Fibroblast of skin of right biceps (primary cell): ENCODE results near the gene UBE2L5.

Source experiments
- DNase-seq: peaks from one replicate; pipeline ENCODE4 v3.0.0-alpha.2; 2013

Gene UBE2L5

DNA sequence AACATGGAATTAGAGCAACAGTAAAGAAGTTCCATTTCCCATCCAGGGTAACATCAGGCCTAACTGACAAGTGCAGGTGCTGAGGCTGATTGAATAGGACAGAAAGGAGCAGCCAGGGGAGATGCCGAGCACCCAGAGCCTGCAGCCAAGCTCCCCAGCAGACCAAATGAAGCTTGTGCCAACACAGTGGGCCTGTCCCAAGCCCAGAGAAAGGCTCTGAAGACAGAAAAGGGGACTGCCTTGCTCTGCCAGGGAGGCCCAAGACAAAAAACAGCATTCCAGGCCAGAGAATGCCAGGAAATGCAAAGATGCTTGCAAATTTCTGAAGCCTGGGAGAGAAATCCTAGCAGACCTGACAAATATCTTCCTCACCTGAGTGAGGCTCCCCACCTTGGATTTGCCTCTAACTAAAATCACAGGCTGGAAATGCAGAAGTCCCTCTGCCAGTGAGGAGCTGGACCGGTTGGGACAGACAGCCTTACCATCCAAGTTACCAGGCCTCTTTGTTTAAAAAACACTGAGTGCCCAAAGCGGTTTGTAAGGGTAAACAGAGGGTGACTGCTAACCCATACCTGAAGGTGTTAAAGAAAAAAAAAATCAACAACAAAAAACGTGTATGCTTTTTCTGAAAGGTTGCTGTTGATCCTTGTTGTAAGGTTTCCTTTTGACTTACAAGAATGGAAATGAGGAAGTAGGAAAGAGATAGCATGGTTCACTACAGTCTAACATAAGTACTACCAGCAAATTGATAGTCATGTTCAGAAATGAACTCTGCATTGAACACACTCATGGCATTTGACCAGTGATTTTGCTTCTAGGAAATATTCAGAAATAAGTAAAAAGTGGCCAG lies 55.3 kb downstream of the UBE2L5 start:
- DNase-seq = no peak
